GM21717 (cell line): ENCODE data around the gene CRYBB3.
"Not testable (repeated sequence)": the region's sequence is repeated elsewhere in the genome, so short reads cannot be mapped to it uniquely, and the experiment has no call there.

ENCODE experiments used
- ATAC-seq: cut with Tn5 transposase; IDR thresholded peaks from one replicate; pipeline ENCODE4 v1.9.1; 2021; ENCODE audit warnings: mild to moderate bottlenecking, moderate library complexity; ENCODE audit not compliant: unreplicated experiment

The CRYBB3 gene

DNA sequence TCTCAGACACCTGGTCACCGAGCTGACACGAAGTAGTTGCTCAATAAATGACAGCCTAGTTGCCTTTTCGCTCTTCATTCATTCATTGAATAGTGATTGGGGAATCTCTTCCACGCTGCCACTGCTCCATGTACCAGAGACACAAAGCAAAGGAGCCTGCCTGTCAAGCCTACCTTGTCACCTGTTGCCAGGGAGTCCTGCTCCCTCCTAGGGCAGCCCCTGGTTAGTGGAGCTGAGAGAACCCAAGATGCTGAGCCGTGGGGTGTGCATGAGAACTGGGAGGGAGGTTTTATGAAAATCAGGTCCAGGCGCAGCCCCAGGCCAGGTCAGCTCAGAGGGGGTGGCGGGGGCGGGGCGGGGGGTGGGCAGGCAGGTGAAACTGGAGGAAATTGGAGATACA, 38.4 kb downstream of the CRYBB3 start:
- ATAC-seq = not testable (repeated sequence)

DNA sequence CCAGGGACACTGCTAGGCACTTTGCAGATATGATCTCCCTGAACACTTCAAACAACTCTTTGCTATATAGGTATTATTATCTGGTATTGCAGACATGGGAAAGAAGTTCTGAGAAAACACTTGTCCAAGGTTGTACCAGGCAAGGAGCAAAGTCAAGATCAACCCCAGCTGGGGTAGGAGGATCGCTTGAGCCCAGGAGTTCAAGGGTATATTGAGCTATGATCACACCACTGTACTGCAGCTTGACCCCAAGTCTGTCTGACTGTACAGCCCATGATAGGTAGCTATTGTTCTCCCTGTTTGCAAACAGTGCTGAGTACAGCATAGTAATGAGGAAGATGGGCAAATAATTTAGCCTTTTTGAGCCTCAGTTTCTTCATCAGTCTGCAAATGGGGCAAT, 55.5 kb downstream of the CRYBB3 start:
- ATAC-seq = not testable (repeated sequence)
